Body of pancreas (tissue), 4 donors: ENCODE measurements around the gene ZNF423. TPM values are rescaled to one million over a fixed set of nuclear protein-coding genes. Genes with fewer than 3 reads are reported as not detected.

Source experiments
- ATAC-seq: fragments of 150-250 bp; one replicate; pipeline ENCODE4 v1.9.1; 2016
- DNase-seq, 4 donors: peaks; one replicate each; pipeline ENCODE4 v3.0.0-alpha.2; 2019
- H3K27ac ChIP-seq, 4 donors: fragments of 200-600 bp; sonication (generic); 1 replicate in 3 of 4; 2 replicates in 1 of 4; pipeline versions ENCODE4 v1.5.1 to v1.6.1; 2016 to 2019; ENCODE audit warnings: mild to moderate bottlenecking in 1 of 4, mixed read lengths in 1 of 4, moderate library complexity in 1 of 4
- H3K27me3 ChIP-seq, 2 donors: fragments of 200-600 bp; sonication (generic); one replicate each; pipeline ENCODE4 v1.6.0; 2016; ENCODE audit warnings: mild to moderate bottlenecking in 1 of 2
- H3K36me3 ChIP-seq, 2 donors: fragments of 200-600 bp; sonication (generic); replicated peaks in 1 of 2; 2 replicates each; pipeline ENCODE4 v1.5.1; 2016; ENCODE audit warnings: low read depth in 2 of 2; ENCODE audit not compliant: insufficient read depth in 1 of 2
- H3K4me1 ChIP-seq: fragments of 200-600 bp; sonication (generic); one replicate; pipeline ENCODE4 v1.6.0; 2016
- H3K4me3 ChIP-seq, 2 donors: fragments of 200-600 bp; sonication (generic); 1 replicate in 1 of 2; 2 replicates in 1 of 2; pipeline ENCODE4 v1.5.1; 2016 to 2019
- H3K9me3 ChIP-seq, 3 donors: fragments of 200-600 bp; sonication (generic); 1 replicate in 2 of 3; 2 replicates in 1 of 3; pipeline ENCODE4 v1.5.1; 2016
- CTCF ChIP-seq, 7 experiments: fragments of 450-650 bp in 4 of 7; fragments of 200-600 bp in 3 of 7; sonication (generic) in 3 of 7; IDR thresholded peaks; one replicate each; pipeline ENCODE4 v1.5.1; 2016 to 2019; ENCODE audit warnings: antibody characterized with exemption in 7 of 7
- POLR2A ChIP-seq, 3 donors: fragments of 450-650 bp; IDR thresholded peaks; one replicate each; pipeline ENCODE4 v1.6.1; 2016; ENCODE audit warnings: antibody characterized with exemption in 3 of 3, mild to moderate bottlenecking in 2 of 3
- WGBS, 2 donors: methylation state at CpG; one replicate each; pipeline ENCODE4 v1.1.5; 2017; 5-methylcytosine and 5-hydroxymethylcytosine counted together
- intact Hi-C: fragments of 100-400 bp; cut with DNase I; formaldehyde crosslinking; loops from one replicate; pipeline ENCODE4 v1.15.1; 2023
- total RNA-seq, 2 donors: library from RNA; depleted of rRNA; stranded (reverse); fragments of >200 nt; gene quantifications; one replicate each; pipeline ENCODE4 v1.1.0, GENCODE V29; 2016

ZNF423 gene
- total RNA-seq, 2 donors from 2014 or later, result 4.2 to 9.2 TPM

GRCh38 chr16:49488740-49489525 is 367.0 kb downstream of the ZNF423 start:
- ATAC-seq, result no peak
- H3K27ac ChIP-seq, result no peak overlapping the region
- no peak for DNase-seq

GRCh38 chr16:49488336-49488735 is 367.6 kb downstream of the ZNF423 start:
- no peak for TF ChIP-seq CTCF (IDR thresholded peaks at IDR 0.05)
- no peak for TF ChIP-seq POLR2A (IDR thresholded peaks at IDR 0.05)
- 92 to 97% methylated on average over 4 of the region's 4 CpGs for WGBS, 2 donors
- intact Hi-C loops, result no loop called here
- H3K4me1 ChIP-seq, result peaks cover 16% of the 10 kb centered on the region
- no peaks in the 10 kb centered on the region for H3K36me3 ChIP-seq
- H3K27me3 ChIP-seq, result no peaks in the 10 kb centered on the region
- H3K9me3 ChIP-seq, result no peaks in the 10 kb centered on the region
- no peak for ATAC-seq
- DNase-seq, result no peak
- no peak overlapping the region for H3K4me3 ChIP-seq
- H3K27ac ChIP-seq, result no peak overlapping the region

More at GRCh38 chr16:49488740-49489525, 367.0 kb downstream of the ZNF423 start:
- Histone ChIP-seq H3K4me3 (no peak overlapping the region), H3K36me3 (no peaks in the 10 kb centered on the region), H3K9me3 (no peaks in the 10 kb centered on the region), H3K27me3 (no peaks in the 10 kb centered on the region), H3K4me1 (peaks cover 11% of the 10 kb centered on the region)
- 90 to 91% methylated on average over 19 to 21 of the region's 21 CpGs for WGBS, 2 donors
- intact Hi-C loops, result no loop called here
- no peak for TF ChIP-seq POLR2A (IDR thresholded peaks at IDR 0.05)
- no peak for TF ChIP-seq CTCF (IDR thresholded peaks at IDR 0.05)

- intact Hi-C loops, result no loop called here
- Histone ChIP-seq H3K27me3 (no peaks in the 10 kb centered on the region), H3K27ac (no peak overlapping the region), H3K9me3 (no peaks in the 10 kb centered on the region), H3K4me3 (no peak overlapping the region), H3K4me1 (peaks cover 16% of the 10 kb centered on the region), H3K36me3 (no peaks in the 10 kb centered on the region)
- DNase-seq (no peak), ATAC-seq (no peak)
- TF ChIP-seq POLR2A (IDR thresholded peaks at IDR 0.05), result no peak
- 73 to 80% methylated on average over 4 of the region's 4 CpGs for WGBS, 2 donors
Observed at GRCh38 chr16:49487746-49488145, 368.2 kb downstream of the ZNF423 start.

GRCh38 chr16:49486400-49486799 is 369.5 kb downstream of the ZNF423 start:
- H3K27ac ChIP-seq, result no peak overlapping the region
- intact Hi-C loops, result no loop called here
- DNase-seq (no peak), ATAC-seq (no peak)
- WGBS, 2 donors, result 94 to 96% methylated on average over 2 of the region's 2 CpGs
- H3K4me3 ChIP-seq, result no peak overlapping the region
- no peak for TF ChIP-seq CTCF (IDR thresholded peaks at IDR 0.05)
- no peak for TF ChIP-seq POLR2A (IDR thresholded peaks at IDR 0.05)
- H3K27me3 ChIP-seq, result no peaks in the 10 kb centered on the region
- H3K36me3 ChIP-seq, result no peaks in the 10 kb centered on the region
- H3K9me3 ChIP-seq, result no peaks in the 10 kb centered on the region
- H3K4me1 ChIP-seq, result peaks cover 8% of the 10 kb centered on the region

- no peak overlapping the region for H3K4me3 ChIP-seq
- H3K4me1 ChIP-seq, result peaks cover 8% of the 10 kb centered on the region
- no peaks in the 10 kb centered on the region for H3K9me3 ChIP-seq
- no peak for TF ChIP-seq POLR2A (IDR thresholded peaks at IDR 0.05)
- no peak for ATAC-seq
- no peak for DNase-seq
- intact Hi-C loops, result no loop called here
- no peaks in the 10 kb centered on the region for H3K36me3 ChIP-seq
- no peak overlapping the region for H3K27ac ChIP-seq
- no peaks in the 10 kb centered on the region for H3K27me3 ChIP-seq
Observed at GRCh38 chr16:49485663-49486062, 370.2 kb downstream of the ZNF423 start.

GRCh38 chr16:49484936-49485335 is 371.0 kb downstream of the ZNF423 start:
- no peak for DNase-seq
- TF ChIP-seq POLR2A (IDR thresholded peaks at IDR 0.05), result no peak
- no peak for TF ChIP-seq CTCF (IDR thresholded peaks at IDR 0.05)
- intact Hi-C loops, result no loop called here
- peaks cover 8% of the 10 kb centered on the region for H3K4me1 ChIP-seq
- H3K4me3 ChIP-seq, result no peak overlapping the region
- no peaks in the 10 kb centered on the region for H3K9me3 ChIP-seq
- H3K36me3 ChIP-seq, result no peaks in the 10 kb centered on the region
- no peaks in the 10 kb centered on the region for H3K27me3 ChIP-seq
- ATAC-seq, result no peak
- H3K27ac ChIP-seq, result peak overlapping the region in 2 of 4 donors; percentile 29 to 46
- WGBS, 2 donors, result 78 to 88% methylated on average over 8 of the region's 8 CpGs
